Neural cell (in vitro differentiated cells): ENCODE measurements around the gene CELF4. TPM values are rescaled to one million over a fixed set of nuclear protein-coding genes. Genes with fewer than 3 reads are reported as not detected.

Experiments used
- H2AFZ ChIP-seq: fragments of 200-600, 300-800 bp; sonication (generic), shearing (Covaris generic); 2 replicates; pipeline ENCODE4 v1.6.0; 2014; ENCODE audit warnings: low read depth, mild to moderate bottlenecking, antibody characterized with exemption, low read length, moderate library complexity
- H3F3A ChIP-seq: fragments of 200-600 bp; shearing (Covaris generic); 2 replicates; pipeline ENCODE4 v1.6.1; 2016; ENCODE audit warnings: mild to moderate bottlenecking, moderate library complexity, mixed read lengths, antibody characterized with exemption, low read length; ENCODE audit not compliant: insufficient read depth, poor library complexity, severe bottlenecking
- H3K27ac ChIP-seq: fragments of 200-600, 300-800 bp; sonication (generic), shearing (Covaris generic); 2 replicates; pipeline ENCODE4 v1.5.1; 2014; ENCODE audit warnings: mild to moderate bottlenecking, low read length, moderate library complexity
- H3K27me3 ChIP-seq: fragments of 300-800, 200-600 bp; sonication (generic), shearing (Covaris generic); 2 replicates; pipeline ENCODE4 v1.6.0; 2014; ENCODE audit warnings: mild to moderate bottlenecking, low read depth, low read length, moderate library complexity; ENCODE audit not compliant: insufficient read depth
- H3K36me3 ChIP-seq: fragments of 300-800, 200-600 bp; sonication (generic), shearing (Covaris generic); 2 replicates; pipeline ENCODE4 v1.5.1; 2014; ENCODE audit warnings: mild to moderate bottlenecking, antibody characterized with exemption, low read length, moderate library complexity; ENCODE audit not compliant: insufficient read depth
- H3K4me2 ChIP-seq: fragments of 300-800, 200-600 bp; sonication (generic), shearing (Covaris generic); 2 replicates; pipeline ENCODE4 v1.6.0; 2014; ENCODE audit warnings: mild to moderate bottlenecking, low read length
- H3K4me3 ChIP-seq: fragments of 300-800, 200-600 bp; sonication (generic), shearing (Covaris generic); 2 replicates; pipeline ENCODE4 v1.5.1; 2014; ENCODE audit warnings: mild to moderate bottlenecking, low read length, moderate library complexity
- H3K79me2 ChIP-seq: fragments of 200-600 bp; shearing (Covaris generic); replicated peaks from 2 replicates; pipeline ENCODE4 v1.6.0; 2014; ENCODE audit warnings: mild to moderate bottlenecking, low read length, moderate library complexity; ENCODE audit not compliant: insufficient read depth
- H3K9ac ChIP-seq: fragments of 300-800, 200-600 bp; sonication (generic), shearing (Covaris generic); 2 replicates; pipeline ENCODE4 v1.6.1; 2016; ENCODE audit warnings: mild to moderate bottlenecking, low read length, mixed read lengths
- H3K9me2 ChIP-seq: fragments of 200-600 bp; shearing (Covaris generic); 2 replicates; pipeline ENCODE4 v1.6.1; 2016; ENCODE audit warnings: mild to moderate bottlenecking, low read length, mixed read lengths; ENCODE audit not compliant: insufficient read depth
- H3K9me3 ChIP-seq: fragments of 200-600, 300-800 bp; sonication (generic), shearing (Covaris generic); 2 replicates; pipeline ENCODE4 v1.6.1; 2016; ENCODE audit warnings: mild to moderate bottlenecking, mixed run types, low read length, moderate library complexity, mixed read lengths
- H4K20me1 ChIP-seq: fragments of 200-600 bp; shearing (Covaris generic); 2 replicates; pipeline ENCODE4 v1.6.1; 2016; ENCODE audit warnings: mild to moderate bottlenecking, mixed run types; ENCODE audit not compliant: insufficient read depth
- CTCF ChIP-seq: fragments of 450-650 bp; IDR thresholded peaks from 2 replicates; pipeline ENCODE4 v1.5.1; 2014; ENCODE audit warnings: antibody characterized with exemption, mild to moderate bottlenecking, moderate library complexity; ENCODE audit not compliant: poor library complexity, severe bottlenecking
- EP300 ChIP-seq: fragments of 450-650 bp; conservative IDR thresholded peaks from 2 replicates; pipeline ENCODE4 v1.6.1; 2014; ENCODE audit warnings: antibody characterized with exemption, mild to moderate bottlenecking, moderate library complexity; ENCODE audit not compliant: poor library complexity, severe bottlenecking
- EZH2 ChIP-seq: fragments of 200-600, 300-800 bp; shearing (Covaris generic), sonication (generic); IDR thresholded peaks from 2 replicates; pipeline ENCODE4 v1.6.1; 2014; ENCODE audit warnings: antibody characterized with exemption, low read length, borderline replicate concordance, mild to moderate bottlenecking; ENCODE audit not compliant: insufficient read depth, poor library complexity, severe bottlenecking
- MXI1 ChIP-seq: fragments of 450-650 bp; conservative IDR thresholded peaks from 2 replicates; pipeline ENCODE4 v1.6.1; 2014; ENCODE audit warnings: antibody characterized with exemption, mild to moderate bottlenecking; ENCODE audit not compliant: poor library complexity, severe bottlenecking
- POLR2AphosphoS5 ChIP-seq: IDR thresholded peaks from 2 replicates; pipeline ENCODE4 v1.6.1; 2012
- RAD21 ChIP-seq: fragments of 450-650 bp; conservative IDR thresholded peaks from 2 replicates; pipeline ENCODE4 v1.6.1; 2014; ENCODE audit warnings: antibody characterized with exemption, mild to moderate bottlenecking, moderate library complexity
- SMC3 ChIP-seq: fragments of 450-650 bp; conservative IDR thresholded peaks from 2 replicates; pipeline ENCODE4 v1.6.1; 2014; ENCODE audit warnings: antibody characterized with exemption, mild to moderate bottlenecking, moderate library complexity; ENCODE audit not compliant: poor library complexity
- TAF1 ChIP-seq: IDR thresholded peaks from 2 replicates; pipeline ENCODE4 v1.6.1; 2012; ENCODE audit warnings: low read depth
- polyA plus RNA-seq: library from polyadenylated mRNA; depleted of rRNA; stranded (reverse); fragments of >200 nt; gene quantifications from 2 replicates; pipeline ENCODE4 v1.2.3, GENCODE V29; 2014
- TF ChIP-seq, protein P1 (sequence below): IDR thresholded peaks from 2 replicates; pipeline ENCODE4 v1.6.1; 2012; ENCODE audit warnings: borderline replicate concordance

CELF4 gene
- polyA plus RNA-seq, 1 donor from 2014 or later: 191 TPM

GRCh38 chr18:37389684-37390368, 175.8 kb downstream of the CELF4 start:
- TF ChIP-seq RAD21 (no peak), CTCF (no peak), EZH2 (no peak), MXI1 (no peak), SMC3 (no peak), EP300 (no peak), POLR2AphosphoS5 (no peak), TAF1 (no peak)
- TF ChIP-seq, protein P1, sequence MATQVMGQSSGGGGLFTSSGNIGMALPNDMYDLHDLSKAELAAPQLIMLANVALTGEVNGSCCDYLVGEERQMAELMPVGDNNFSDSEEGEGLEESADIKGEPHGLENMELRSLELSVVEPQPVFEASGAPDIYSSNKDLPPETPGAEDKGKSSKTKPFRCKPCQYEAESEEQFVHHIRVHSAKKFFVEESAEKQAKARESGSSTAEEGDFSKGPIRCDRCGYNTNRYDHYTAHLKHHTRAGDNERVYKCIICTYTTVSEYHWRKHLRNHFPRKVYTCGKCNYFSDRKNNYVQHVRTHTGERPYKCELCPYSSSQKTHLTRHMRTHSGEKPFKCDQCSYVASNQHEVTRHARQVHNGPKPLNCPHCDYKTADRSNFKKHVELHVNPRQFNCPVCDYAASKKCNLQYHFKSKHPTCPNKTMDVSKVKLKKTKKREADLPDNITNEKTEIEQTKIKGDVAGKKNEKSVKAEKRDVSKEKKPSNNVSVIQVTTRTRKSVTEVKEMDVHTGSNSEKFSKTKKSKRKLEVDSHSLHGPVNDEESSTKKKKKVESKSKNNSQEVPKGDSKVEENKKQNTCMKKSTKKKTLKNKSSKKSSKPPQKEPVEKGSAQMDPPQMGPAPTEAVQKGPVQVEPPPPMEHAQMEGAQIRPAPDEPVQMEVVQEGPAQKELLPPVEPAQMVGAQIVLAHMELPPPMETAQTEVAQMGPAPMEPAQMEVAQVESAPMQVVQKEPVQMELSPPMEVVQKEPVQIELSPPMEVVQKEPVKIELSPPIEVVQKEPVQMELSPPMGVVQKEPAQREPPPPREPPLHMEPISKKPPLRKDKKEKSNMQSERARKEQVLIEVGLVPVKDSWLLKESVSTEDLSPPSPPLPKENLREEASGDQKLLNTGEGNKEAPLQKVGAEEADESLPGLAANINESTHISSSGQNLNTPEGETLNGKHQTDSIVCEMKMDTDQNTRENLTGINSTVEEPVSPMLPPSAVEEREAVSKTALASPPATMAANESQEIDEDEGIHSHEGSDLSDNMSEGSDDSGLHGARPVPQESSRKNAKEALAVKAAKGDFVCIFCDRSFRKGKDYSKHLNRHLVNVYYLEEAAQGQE: no peak
- Histone ChIP-seq H3K36me3 (no peaks in the 10 kb centered on the region), H3K27ac (no peak overlapping the region), H3K79me2 (peaks cover 5% of the 10 kb centered on the region), H3F3A (no peaks in the 10 kb centered on the region), H2AFZ (no peak overlapping the region), H3K4me2 (no peak overlapping the region), H3K27me3 (no peaks in the 10 kb centered on the region), H3K4me3 (no peak overlapping the region), H3K9ac (no peak overlapping the region), H3K9me3 (no peaks in the 10 kb centered on the region), H4K20me1 (no peaks in the 10 kb centered on the region), H3K9me2 (no peaks in the 10 kb centered on the region)

- Histone ChIP-seq H2AFZ (no peak overlapping the region), H4K20me1 (no peaks in the 10 kb centered on the region), H3K9ac (no peak overlapping the region), H3K36me3 (no peaks in the 10 kb centered on the region), H3K79me2 (peaks cover 5% of the 10 kb centered on the region), H3K4me2 (no peak overlapping the region), H3K27ac (no peak overlapping the region), H3K27me3 (no peaks in the 10 kb centered on the region), H3K9me2 (no peaks in the 10 kb centered on the region), H3K9me3 (no peaks in the 10 kb centered on the region), H3K4me3 (no peak overlapping the region), H3F3A (no peaks in the 10 kb centered on the region)
- TF ChIP-seq TAF1 (no peak), EZH2 (no peak), CTCF (no peak), POLR2AphosphoS5 (no peak), EP300 (no peak), SMC3 (no peak), MXI1 (no peak), RAD21 (no peak)
- TF ChIP-seq, protein P1: no peak
Measured at GRCh38 chr18:37389041-37389440, 176.6 kb downstream of the CELF4 start.
